Measurements from ENCODE around the gene HIPK2.

DNA sequence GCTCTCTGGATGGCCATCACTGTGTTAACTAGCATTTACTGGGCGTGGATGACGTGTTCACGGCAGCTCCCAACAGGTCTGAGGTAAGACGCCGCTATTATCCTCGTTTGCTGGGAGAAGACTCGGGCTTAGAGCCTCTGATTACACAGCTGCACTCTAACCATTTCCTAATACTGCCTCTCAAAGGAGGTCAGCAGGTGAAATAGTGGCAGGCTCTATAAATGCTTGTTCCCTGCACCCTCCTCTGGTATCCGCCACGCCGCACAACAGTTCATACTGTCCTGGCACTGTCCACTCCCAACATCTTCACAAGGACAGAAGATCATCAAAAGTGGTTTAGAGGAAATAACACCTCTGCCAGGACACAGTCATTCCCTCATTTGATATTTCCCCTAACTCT, 28.3 kb downstream of the HIPK2 start:
- TF ChIP-seq TAF1 (IDR thresholded peaks at IDR 0.05; ENCODE audit: low read depth): no peak
- TF ChIP-seq NFIC (IDR thresholded peaks at IDR 0.05): no peak
- TF ChIP-seq, protein P1, sequence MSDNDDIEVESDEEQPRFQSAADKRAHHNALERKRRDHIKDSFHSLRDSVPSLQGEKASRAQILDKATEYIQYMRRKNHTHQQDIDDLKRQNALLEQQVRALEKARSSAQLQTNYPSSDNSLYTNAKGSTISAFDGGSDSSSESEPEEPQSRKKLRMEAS (IDR thresholded peaks at IDR 0.05): no peak
- no peak for TF ChIP-seq CEBPB (IDR thresholded peaks at IDR 0.05)
